Loucy (cell line): ENCODE data around the gene SLC6A20.
A peak's percentile ranks its signal among the peaks of the same experiment; 100 is the strongest.

Experiments used
- CTCF ChIP-seq: fragments of 200-600 bp; sonication (generic); conservative IDR thresholded peaks from 2 replicates; pipeline ENCODE4 v1.5.1; 2014; ENCODE audit warnings: mild to moderate bottlenecking, antibody characterized with exemption, low read length
- EZH2phosphoT487 ChIP-seq: fragments of 200-600 bp; IDR thresholded peaks from 2 replicates; pipeline ENCODE4 v1.6.1; 2018; ENCODE audit warnings: antibody characterized with exemption, mild to moderate bottlenecking, moderate library complexity, borderline replicate concordance

- peak; percentile 94 for TF ChIP-seq CTCF
- TF ChIP-seq EZH2phosphoT487: no peak
These were observed 35.2 kb downstream of the SLC6A20 start for GRCh38 chr3:45760878-45761711.
